K562 (cell line): ENCODE results near the gene UBL5. TPM values are rescaled to one million over a fixed set of nuclear protein-coding genes. Genes with fewer than 3 reads are reported as not detected.

Experiments
- BRD9 ChIP-seq: fragments of 450-650 bp; IDR thresholded peaks from 2 replicates; pipeline ENCODE4 v1.6.1; 2018; ENCODE audit warnings: low read depth; ENCODE audit not compliant: partially characterized antibody
- CC2D1A ChIP-seq: fragments of 450-650 bp; IDR thresholded peaks from 2 replicates; pipeline ENCODE4 v1.6.1; 2017; ENCODE audit warnings: mild to moderate bottlenecking
- ETV1 ChIP-seq: fragments of 450-650 bp; conservative IDR thresholded peaks from 2 replicates; pipeline ENCODE4 v1.6.1; 2016; ENCODE audit warnings: missing genetic modification characterization, control low read depth, low read depth, missing compliant biosample characterization
- FOXA1 ChIP-seq: fragments of 450-650 bp; IDR thresholded peaks from 2 replicates; pipeline ENCODE4 v1.6.1; 2016; ENCODE audit warnings: mild to moderate bottlenecking, borderline replicate concordance
- GATAD2A ChIP-seq: fragments of 450-650 bp; IDR thresholded peaks from 2 replicates; pipeline ENCODE4 v1.6.1; 2017
- HIVEP1 ChIP-seq: fragments of 250-450 bp; sonication (Bioruptor Pico); IDR thresholded peaks from 2 replicates; pipeline ENCODE4 v1.4.0; 2020; ENCODE audit warnings: mild to moderate bottlenecking
- HSF4 ChIP-seq: fragments of 250-450 bp; sonication (Bioruptor Pico); IDR thresholded peaks from 2 replicates; pipeline ENCODE4 v2.1.2; 2022; ENCODE audit warnings: mild to moderate bottlenecking, moderate library complexity, borderline replicate concordance
- ILF3 ChIP-seq: fragments of 450-650 bp; IDR thresholded peaks from 2 replicates; pipeline ENCODE4 v1.6.1; 2018; ENCODE audit warnings: antibody characterized with exemption, mild to moderate bottlenecking, moderate library complexity, borderline replicate concordance
- JUN ChIP-seq, 2 experiments: sonication (generic) in 1 of 2; formaldehyde crosslinking in 1 of 2; IDR thresholded peaks; 2 replicates each; pipeline versions ENCODE4 v1.6.1 to v1.8.0; 2012 to 2022; ENCODE audit warnings: borderline replicate concordance in 2 of 2, mild to moderate bottlenecking in 2 of 2, improper control_type of control experiment in 1 of 2, low read depth in 1 of 2, low read length in 1 of 2, missing genetic modification reagents in 1 of 2
- JUNB ChIP-seq: fragments of 450-650 bp; formaldehyde crosslinking; conservative IDR thresholded peaks from 2 replicates; pipeline ENCODE4 v1.4.0; 2020; ENCODE audit warnings: mild to moderate bottlenecking
- KDM2B ChIP-seq: fragments of 250-450 bp; sonication (Bioruptor Pico); IDR thresholded peaks from 2 replicates; pipeline ENCODE4 v1.8.0; 2021; ENCODE audit warnings: mild to moderate bottlenecking, moderate library complexity
- RBM22 ChIP-seq: fragments of 200-400 bp; formaldehyde crosslinking; IDR thresholded peaks from 2 replicates; pipeline ENCODE4 v1.6.1; 2018; ENCODE audit warnings: low read length, low read depth; ENCODE audit not compliant: poor library complexity, severe bottlenecking
- RCOR1 ChIP-seq, 2 experiments: IDR thresholded peaks; 2 replicates each; pipeline ENCODE4 v1.6.1; 2012; ENCODE audit warnings: low read depth in 2 of 2, low read length in 2 of 2, borderline replicate concordance in 1 of 2, improper control_type of control experiment in 1 of 2
- RHOXF2B ChIP-seq: fragments of 250-450 bp; sonication (Bioruptor Pico); conservative IDR thresholded peaks from 2 replicates; pipeline ENCODE4 v1.5.1; 2021
- SP1 ChIP-seq: sonication (generic); formaldehyde crosslinking; IDR thresholded peaks from 2 replicates; pipeline ENCODE4 v1.8.1; 2022; ENCODE audit warnings: mild to moderate bottlenecking, missing genetic modification reagents
- SRSF1 ChIP-seq: fragments of 200-400 bp; formaldehyde crosslinking; IDR thresholded peaks from 2 replicates; pipeline ENCODE4 v1.6.1; 2017; ENCODE audit warnings: mild to moderate bottlenecking, low read depth, low read length, moderate library complexity
- ZFP1 ChIP-seq: fragments of 450-650 bp; formaldehyde crosslinking; IDR thresholded peaks from 2 replicates; pipeline ENCODE4 v1.4.0; 2020; ENCODE audit warnings: mild to moderate bottlenecking, mixed read lengths
- ZFP36 ChIP-seq: fragments of 150-350 bp; IDR thresholded peaks from 2 replicates; pipeline ENCODE4 v1.6.1; 2018; ENCODE audit warnings: low read length, low read depth; ENCODE audit not compliant: partially characterized antibody
- ZKSCAN1 ChIP-seq: fragments of 150-350 bp; IDR thresholded peaks from 2 replicates; pipeline ENCODE4 v1.6.1; 2016; ENCODE audit warnings: low read depth, low read length
- ZNF184 ChIP-seq: sonication (generic); formaldehyde crosslinking; IDR thresholded peaks from 2 replicates; pipeline ENCODE4 v1.5.0; 2020; ENCODE audit warnings: missing genetic modification reagents
- ZNF316 ChIP-seq: fragments of 450-650 bp; IDR thresholded peaks from 2 replicates; pipeline ENCODE4 v1.6.1; 2016
- ZNF695 ChIP-seq: fragments of 450-650 bp; formaldehyde crosslinking; IDR thresholded peaks from 2 replicates; pipeline ENCODE4 v1.4.0; 2020; ENCODE audit warnings: mild to moderate bottlenecking, moderate library complexity
- ZNF699 ChIP-seq: fragments of 250-450 bp; sonication (Bioruptor Pico); IDR thresholded peaks from 2 replicates; pipeline ENCODE4 v1.8.0; 2021; ENCODE audit warnings: mild to moderate bottlenecking, moderate library complexity; ENCODE audit not compliant: insufficient replicate concordance
- ZNF785 ChIP-seq: fragments of 250-450 bp; sonication (Bioruptor Pico); IDR thresholded peaks from 2 replicates; pipeline ENCODE4 v1.4.0; 2020; ENCODE audit warnings: mild to moderate bottlenecking
- polyA plus RNA-seq, 8 experiments: library from polyadenylated mRNA; depleted of rRNA in 4 of 8; stranded (reverse) in 5 of 8; unstranded in 3 of 8; fragments of >200 nt; fragmentation: Nextera tagmentation in 2 of 8; fragmentation: Illumina TruSeq in 1 of 8; extraction: Ambion mirVana in 2 of 8; extraction: Trizol in 1 of 8; gene quantifications; 2 replicates each; pipeline versions ENCODE4 v1.2.1 to v1.2.3, GENCODE V29; 2011 to 2014; ENCODE audit warnings: inconsistent platforms in 1 of 8, missing spikeins in 1 of 8
- total RNA-seq, 7 experiments: library from RNA; depleted of rRNA in 6 of 7; stranded (reverse); fragments of >200 nt in 6 of 7; fragmentation: Illumina TruSeq in 2 of 7; extraction: Trizol in 2 of 7; gene quantifications; 2 replicates each; pipeline versions ENCODE4 v1.2.1 to v1.2.3, GENCODE V29; 2011 to 2021; ENCODE audit warnings: low replicate concordance in 1 of 7
- TF ChIP-seq, protein P1 (sequence below), 2 experiments: fragments of 200-800 bp in 1 of 2; sonication (Bioruptor generic) in 1 of 2; sonication (generic) in 1 of 2; formaldehyde crosslinking in 1 of 2; IDR thresholded peaks in 1 of 2; conservative IDR thresholded peaks in 1 of 2; 2 replicates each; pipeline versions ENCODE4 v1.5.0 to v1.6.1; 2016 to 2020; ENCODE audit warnings: missing compliant biosample characterization in 1 of 2, missing genetic modification characterization in 1 of 2, missing genetic modification reagents in 1 of 2
- TF ChIP-seq, protein P2 (sequence below): fragments of 450-650 bp; IDR thresholded peaks from 2 replicates; pipeline ENCODE4 v1.6.1; 2018; ENCODE audit warnings: mild to moderate bottlenecking, low read depth; ENCODE audit not compliant: partially characterized antibody

Gene UBL5
- total and polyA plus RNA-seq, 9 of the 15 experiments (the other 6 are each of a cell fraction or from before 2014, with no cell fraction given) = 410 to 1,266 (median 613) TPM

- TF ChIP-seq KDM2B (CRISPR knock-in tag) = 0 out of 2 replicates have a peak, but pooled peaks have one; percentile 14
- peak; percentile 60 for TF ChIP-seq BRD9
- no peak for TF ChIP-seq HIVEP1 (CRISPR knock-in tag)
- TF ChIP-seq ZNF785 (CRISPR knock-in tag) = no peak
- no peak for TF ChIP-seq ETV1 (tag)
- TF ChIP-seq ZNF699 = no peak
- TF ChIP-seq RCOR1 (IDR thresholded peaks at IDR 0.05; ENCODE audit: borderline replicate concordance in 1 of 2, low read depth in 2 of 2, low read length in 2 of 2) = 0 out of 4 replicates have a peak, but pooled peaks of 1 of the 2 experiments have one; percentile 28
- TF ChIP-seq ZNF695 (CRISPR knock-in tag) = no peak
- TF ChIP-seq ZFP36 = no peak
- TF ChIP-seq, protein P1, sequence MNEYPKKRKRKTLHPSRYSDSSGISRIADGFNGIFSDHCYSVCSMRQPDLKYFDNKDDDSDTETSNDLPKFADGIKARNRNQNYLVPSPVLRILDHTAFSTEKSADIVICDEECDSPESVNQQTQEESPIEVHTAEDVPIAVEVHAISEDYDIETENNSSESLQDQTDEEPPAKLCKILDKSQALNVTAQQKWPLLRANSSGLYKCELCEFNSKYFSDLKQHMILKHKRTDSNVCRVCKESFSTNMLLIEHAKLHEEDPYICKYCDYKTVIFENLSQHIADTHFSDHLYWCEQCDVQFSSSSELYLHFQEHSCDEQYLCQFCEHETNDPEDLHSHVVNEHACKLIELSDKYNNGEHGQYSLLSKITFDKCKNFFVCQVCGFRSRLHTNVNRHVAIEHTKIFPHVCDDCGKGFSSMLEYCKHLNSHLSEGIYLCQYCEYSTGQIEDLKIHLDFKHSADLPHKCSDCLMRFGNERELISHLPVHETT (CRISPR knock-in tag; conservative IDR thresholded peaks at IDR 0.05 in 1 of 2, IDR thresholded peaks at IDR 0.05 in 1 of 2) = peak in 1 of 2 experiments; percentile 53; a peak in 1 of 4 replicates
- no peak for TF ChIP-seq FOXA1
- TF ChIP-seq SRSF1 = no peak
- no peak for TF ChIP-seq ZNF184 (CRISPR knock-in tag)
- TF ChIP-seq ZNF316 = no peak
- no peak for TF ChIP-seq JUN (IDR thresholded peaks at IDR 0.05; ENCODE audit: borderline replicate concordance, low read depth, low read length)
- no peak for TF ChIP-seq JUN (CRISPR knock-in tag; IDR thresholded peaks at IDR 0.05; ENCODE audit: borderline replicate concordance)
- peak; percentile 12; the same call in 1 of the 2 replicates for TF ChIP-seq ZKSCAN1
- TF ChIP-seq SP1 (CRISPR knock-in tag) = peak; percentile 79
- TF ChIP-seq CC2D1A = peak; percentile 66; the same call in 1 of the 2 replicates
- no peak for TF ChIP-seq RHOXF2B (CRISPR knock-in tag)
- peak; percentile 32 for TF ChIP-seq RBM22
- no peak for TF ChIP-seq JUNB (CRISPR knock-in tag)
- TF ChIP-seq, protein P2, sequence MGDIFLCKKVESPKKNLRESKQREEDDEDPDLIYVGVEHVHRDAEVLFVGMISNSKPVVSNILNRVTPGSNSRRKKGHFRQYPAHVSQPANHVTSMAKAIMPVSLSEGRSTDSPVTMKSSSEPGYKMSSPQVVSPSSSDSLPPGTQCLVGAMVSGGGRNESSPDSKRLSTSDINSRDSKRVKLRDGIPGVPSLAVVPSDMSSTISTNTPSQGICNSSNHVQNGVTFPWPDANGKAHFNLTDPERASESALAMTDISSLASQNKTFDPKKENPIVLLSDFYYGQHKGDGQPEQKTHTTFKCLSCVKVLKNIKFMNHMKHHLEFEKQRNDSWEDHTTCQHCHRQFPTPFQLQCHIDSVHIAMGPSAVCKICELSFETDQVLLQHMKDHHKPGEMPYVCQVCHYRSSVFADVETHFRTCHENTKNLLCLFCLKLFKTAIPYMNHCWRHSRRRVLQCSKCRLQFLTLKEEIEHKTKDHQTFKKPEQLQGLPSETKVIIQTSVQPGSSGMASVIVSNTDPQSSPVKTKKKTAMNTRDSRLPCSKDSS = no peak
- no peak for TF ChIP-seq ZFP1 (CRISPR knock-in tag)
- TF ChIP-seq ILF3 = no peak
- TF ChIP-seq HSF4 (CRISPR knock-in tag) = no peak
- TF ChIP-seq GATAD2A = 0 out of 2 replicates have a peak, but pooled peaks have one; percentile 47
Observed at GRCh38 chr19:9785367-9786331, 42.1 kb upstream of the UBL5 start (continued).
